ENCODE data around the gene ZNF205.

DNA sequence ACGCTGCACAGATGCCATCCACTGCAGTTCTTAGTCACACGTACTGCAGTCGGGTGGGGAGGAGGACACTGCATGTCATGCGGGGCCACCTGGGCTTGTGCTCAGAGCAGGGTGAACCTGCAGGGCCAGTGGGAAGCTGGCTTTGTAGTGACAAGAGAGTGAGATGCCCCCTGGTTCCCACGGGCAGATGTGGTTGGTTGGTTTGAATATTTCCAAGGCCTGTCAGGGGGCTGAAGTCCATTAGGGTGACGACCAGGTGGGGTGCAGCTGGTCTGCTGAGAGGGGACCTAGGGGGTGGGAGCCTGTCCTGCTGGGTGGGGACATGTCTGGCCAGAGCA is 36.8 kb downstream of the ZNF205 start:
- TF ChIP-seq ELK1 (IDR thresholded peaks at IDR 0.05; ENCODE audit: borderline replicate concordance, low read depth, low read length) (no peak), RFX5 (IDR thresholded peaks at IDR 0.05; ENCODE audit: low read depth, low read length) (no peak), POLR2A (IDR thresholded peaks at IDR 0.05; ENCODE audit: low read depth, low read length) (no peak), CTCF (conservative IDR thresholded peaks at IDR 0.05; ENCODE audit: low read depth, low read length) (no peak), MAFK (IDR thresholded peaks at IDR 0.05; ENCODE audit: low read depth, low read length) (no peak), BHLHE40 (IDR thresholded peaks at IDR 0.05; ENCODE audit: low read depth, low read length) (no peak), NFE2L2 (IDR thresholded peaks at IDR 0.05; ENCODE audit: low read depth, low read length) (no peak), CEBPB (IDR thresholded peaks at IDR 0.05; ENCODE audit: low read depth, low read length) (no peak), RCOR1 (IDR thresholded peaks at IDR 0.05; ENCODE audit: insufficient replicate concordance, low read length) (no peak)
- TF ChIP-seq, protein P1, sequence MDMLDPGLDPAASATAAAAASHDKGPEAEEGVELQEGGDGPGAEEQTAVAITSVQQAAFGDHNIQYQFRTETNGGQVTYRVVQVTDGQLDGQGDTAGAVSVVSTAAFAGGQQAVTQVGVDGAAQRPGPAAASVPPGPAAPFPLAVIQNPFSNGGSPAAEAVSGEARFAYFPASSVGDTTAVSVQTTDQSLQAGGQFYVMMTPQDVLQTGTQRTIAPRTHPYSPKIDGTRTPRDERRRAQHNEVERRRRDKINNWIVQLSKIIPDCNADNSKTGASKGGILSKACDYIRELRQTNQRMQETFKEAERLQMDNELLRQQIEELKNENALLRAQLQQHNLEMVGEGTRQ (IDR thresholded peaks at IDR 0.05; ENCODE audit: low read depth, low read length), result no peak
